Spleen (tissue), 7 donors: ENCODE data around the gene PLCH1.

Experiments
- POLR2A ChIP-seq, 3 donors: fragments of 450-650 bp; IDR thresholded peaks; one replicate each; pipeline ENCODE4 v1.5.1; 2017; ENCODE audit warnings: antibody characterized with exemption in 3 of 3, mild to moderate bottlenecking in 1 of 3
- TF ChIP-seq, protein P1 (sequence below), 11 experiments: fragments of 200-600 bp in 7 of 11; fragments of 450-650 bp in 4 of 11; sonication (generic) in 4 of 11; IDR thresholded peaks in 8 of 11; conservative IDR thresholded peaks in 3 of 11; 1 replicate in 7 of 11; 2 replicates in 4 of 11; pipeline versions ENCODE4 v1.4.0 to v1.8.0; 2016 to 2021; ENCODE audit warnings: antibody characterized with exemption in 11 of 11, inconsistent platforms in 4 of 11, mild to moderate bottlenecking in 1 of 11
- donor health status: DM: no; HTN: no; CAD: no; lungs with moderate emphysema.
- donor health status: DM: no; HTN: no; CAD: no.
- donor health status: DM: no; HTN: no; CAD: no.

GRCh38 chr3:155420881-155421486, 323.9 kb downstream of the PLCH1 start:
- TF ChIP-seq, protein P1, sequence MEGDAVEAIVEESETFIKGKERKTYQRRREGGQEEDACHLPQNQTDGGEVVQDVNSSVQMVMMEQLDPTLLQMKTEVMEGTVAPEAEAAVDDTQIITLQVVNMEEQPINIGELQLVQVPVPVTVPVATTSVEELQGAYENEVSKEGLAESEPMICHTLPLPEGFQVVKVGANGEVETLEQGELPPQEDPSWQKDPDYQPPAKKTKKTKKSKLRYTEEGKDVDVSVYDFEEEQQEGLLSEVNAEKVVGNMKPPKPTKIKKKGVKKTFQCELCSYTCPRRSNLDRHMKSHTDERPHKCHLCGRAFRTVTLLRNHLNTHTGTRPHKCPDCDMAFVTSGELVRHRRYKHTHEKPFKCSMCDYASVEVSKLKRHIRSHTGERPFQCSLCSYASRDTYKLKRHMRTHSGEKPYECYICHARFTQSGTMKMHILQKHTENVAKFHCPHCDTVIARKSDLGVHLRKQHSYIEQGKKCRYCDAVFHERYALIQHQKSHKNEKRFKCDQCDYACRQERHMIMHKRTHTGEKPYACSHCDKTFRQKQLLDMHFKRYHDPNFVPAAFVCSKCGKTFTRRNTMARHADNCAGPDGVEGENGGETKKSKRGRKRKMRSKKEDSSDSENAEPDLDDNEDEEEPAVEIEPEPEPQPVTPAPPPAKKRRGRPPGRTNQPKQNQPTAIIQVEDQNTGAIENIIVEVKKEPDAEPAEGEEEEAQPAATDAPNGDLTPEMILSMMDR (IDR thresholded peaks at IDR 0.05 in 8 of 11, conservative IDR thresholded peaks at IDR 0.05 in 3 of 11) = no peak
- no peak for TF ChIP-seq POLR2A (IDR thresholded peaks at IDR 0.05)
